Measurements from ENCODE around the gene MED28. TPM values are rescaled to one million over a fixed set of nuclear protein-coding genes. Genes with fewer than 3 reads are reported as not detected.

The MED28 gene
- polyA plus RNA-seq, 1 of the 3 experiments (the other 2 are of a cell fraction) = 7.5 TPM

- Histone ChIP-seq H3K36me3 (replicated peaks in 1 of 2; ENCODE audit: control insufficient read depth in 1 of 2, insufficient read depth in 2 of 2, low read length in 1 of 2) (peaks cover 14 to 51% of the 10 kb centered on the region in 2 experiments), H4K20me1 (ENCODE audit: insufficient read depth) (no peaks in the 10 kb centered on the region), H3K9ac (no peak overlapping the region), H3K79me2 (ENCODE audit: insufficient read depth) (no peaks in the 10 kb centered on the region), H3K4me3 (ENCODE audit: low read depth in 2 of 2, low read length in 1 of 2) (no peak overlapping the region), H3K9me2 (no peaks in the 10 kb centered on the region), H3K27ac (ENCODE audit: low read depth in 2 of 2, low read length in 1 of 2) (no peak overlapping the region), H3K27me3 (ENCODE audit: insufficient read depth) (no peaks in the 10 kb centered on the region), H3F3A (replicated peaks; ENCODE audit: insufficient read depth) (no peaks in the 10 kb centered on the region), H3K4me1 (ENCODE audit: control insufficient read depth in 1 of 2, insufficient read depth in 2 of 2, low read depth in 1 of 2, low read length in 1 of 2) (no peaks in the 10 kb centered on the region), H2AFZ (ENCODE audit: low read depth) (no peak overlapping the region), H3K9me3 (no peaks in the 10 kb centered on the region), H3K4me2 (no peak overlapping the region)
- ChIA-PET CTCF (interaction anchor here (1.0 to 1.1 kb wide), 3 partner anchors 10 to 61 kb away, joined by 3 to 4 read pairs (median 3); no protein-coding TSS in a partner anchor), POLR2A (no interaction called here)
- TF ChIP-seq RCOR1 (IDR thresholded peaks at IDR 0.05; ENCODE audit: low read length) (no peak), FOSL2 (IDR thresholded peaks at IDR 0.05; ENCODE audit: borderline replicate concordance, low read depth) (no peak), GATA2 (CRISPR knock-in tag; IDR thresholded peaks at IDR 0.05) (no peak), CTCF (IDR thresholded peaks at IDR 0.05) (no peak), SIN3A (IDR thresholded peaks at IDR 0.05; ENCODE audit: borderline replicate concordance, low read depth, low read length) (no peak), REST (IDR thresholded peaks at IDR 0.05; ENCODE audit: low read depth, low read length) (no peak), TCF12 (IDR thresholded peaks at IDR 0.05) (no peak), FOXM1 (IDR thresholded peaks at IDR 0.05; ENCODE audit: low read depth) (no peak), USF2 (IDR thresholded peaks at IDR 0.05; ENCODE audit: borderline replicate concordance, low read depth, low read length) (no peak), POLR2AphosphoS5 (IDR thresholded peaks at IDR 0.05; ENCODE audit: low read depth, low read length) (no peak), TEAD4 (IDR thresholded peaks at IDR 0.05; ENCODE audit: borderline replicate concordance, insufficient read depth) (no peak), RAD21 (IDR thresholded peaks at IDR 0.05; ENCODE audit: low read length) (no peak), JUND (IDR thresholded peaks at IDR 0.05) (no peak), CHD2 (IDR thresholded peaks at IDR 0.05; ENCODE audit: low read length, partially characterized antibody) (no peak), MAX (IDR thresholded peaks at IDR 0.05; ENCODE audit: low read depth) (no peak), YY1 (IDR thresholded peaks at IDR 0.05; ENCODE audit: low read depth) (no peak), IRF3 (IDR thresholded peaks at IDR 0.05; ENCODE audit: low read depth, low read length) (no peak), RXRA (IDR thresholded peaks at IDR 0.05; ENCODE audit: borderline replicate concordance, low read depth) (no peak), RFX5 (IDR thresholded peaks at IDR 0.05; ENCODE audit: low read length) (no peak)
- no peak for DNase-seq
- 88% methylated on average over 1 of the region's 1 CpG for WGBS (ENCODE audit: low lambda C conversion rate)
Measured at GRCh38 chr4:17599826-17600225, 14.6 kb upstream of the MED28 start.

All from SK-N-SH (cell line).